GM21737 (cell line): ENCODE results near the gene FAM131C.
"Not testable (repeated sequence)": the region's sequence is repeated elsewhere in the genome, so short reads cannot be mapped to it uniquely, and the experiment has no call there.

ENCODE experiments used
- ATAC-seq: cut with Tn5 transposase; IDR thresholded peaks from one replicate; pipeline ENCODE4 v1.9.1; 2021; ENCODE audit warnings: mild to moderate bottlenecking, moderate library complexity; ENCODE audit not compliant: unreplicated experiment

FAM131C gene

DNA sequence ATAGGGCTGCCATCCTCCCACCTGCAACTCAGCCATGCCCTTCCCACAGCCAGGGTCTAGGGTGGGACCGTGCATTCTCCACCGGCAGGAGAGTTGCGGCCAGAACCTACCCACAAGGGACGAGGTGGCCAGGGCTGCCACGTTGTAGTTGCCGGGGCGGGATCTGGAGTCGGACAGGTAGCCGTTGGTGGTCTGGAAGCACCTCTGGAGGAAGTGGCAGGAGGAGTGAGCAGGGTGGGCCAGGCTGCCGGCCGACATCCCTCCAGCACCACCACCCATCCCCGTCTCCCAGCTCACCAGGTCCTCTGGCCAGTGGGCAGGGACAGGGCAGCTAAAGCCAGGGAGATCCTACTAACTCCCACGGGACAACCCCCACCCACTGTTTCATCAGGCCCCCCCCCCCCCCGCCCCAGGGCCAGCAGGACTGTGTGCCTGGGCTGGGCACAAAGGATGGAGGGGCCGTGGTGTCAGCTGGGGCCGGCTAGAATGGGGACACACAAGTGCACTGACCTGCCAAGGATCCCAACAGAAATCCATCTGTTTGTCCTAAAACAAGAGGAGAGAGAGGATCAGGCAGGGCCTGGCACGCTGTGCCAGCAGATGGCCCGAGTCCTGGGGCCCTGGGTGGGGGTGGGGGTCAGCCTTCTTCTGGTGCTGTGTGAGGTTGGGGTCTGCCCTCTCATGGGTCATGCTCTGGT lies 11.3 kb downstream of the FAM131C start:
- not testable (repeated sequence) for ATAC-seq

DNA sequence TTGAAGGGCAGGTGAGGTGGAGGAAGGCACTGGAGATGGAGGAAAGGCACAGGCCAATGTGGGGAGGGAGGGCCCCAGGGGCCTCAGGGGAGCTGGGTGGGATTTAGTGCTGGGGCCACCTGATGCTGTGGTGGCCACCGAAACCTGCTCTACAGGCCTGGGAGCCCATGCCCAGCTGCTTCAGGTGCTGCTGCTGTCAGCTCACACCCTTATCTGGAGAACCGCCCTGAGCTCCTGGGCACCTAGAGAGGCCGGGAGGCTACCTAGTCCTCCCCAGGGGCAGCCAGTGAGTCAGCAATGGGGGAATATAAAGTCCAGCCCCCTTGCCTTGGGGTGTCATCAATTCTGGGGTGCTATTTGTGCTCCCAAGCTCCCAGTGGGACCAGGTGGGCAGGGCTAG lies 12.2 kb downstream of the FAM131C start:
- ATAC-seq = no peak

DNA sequence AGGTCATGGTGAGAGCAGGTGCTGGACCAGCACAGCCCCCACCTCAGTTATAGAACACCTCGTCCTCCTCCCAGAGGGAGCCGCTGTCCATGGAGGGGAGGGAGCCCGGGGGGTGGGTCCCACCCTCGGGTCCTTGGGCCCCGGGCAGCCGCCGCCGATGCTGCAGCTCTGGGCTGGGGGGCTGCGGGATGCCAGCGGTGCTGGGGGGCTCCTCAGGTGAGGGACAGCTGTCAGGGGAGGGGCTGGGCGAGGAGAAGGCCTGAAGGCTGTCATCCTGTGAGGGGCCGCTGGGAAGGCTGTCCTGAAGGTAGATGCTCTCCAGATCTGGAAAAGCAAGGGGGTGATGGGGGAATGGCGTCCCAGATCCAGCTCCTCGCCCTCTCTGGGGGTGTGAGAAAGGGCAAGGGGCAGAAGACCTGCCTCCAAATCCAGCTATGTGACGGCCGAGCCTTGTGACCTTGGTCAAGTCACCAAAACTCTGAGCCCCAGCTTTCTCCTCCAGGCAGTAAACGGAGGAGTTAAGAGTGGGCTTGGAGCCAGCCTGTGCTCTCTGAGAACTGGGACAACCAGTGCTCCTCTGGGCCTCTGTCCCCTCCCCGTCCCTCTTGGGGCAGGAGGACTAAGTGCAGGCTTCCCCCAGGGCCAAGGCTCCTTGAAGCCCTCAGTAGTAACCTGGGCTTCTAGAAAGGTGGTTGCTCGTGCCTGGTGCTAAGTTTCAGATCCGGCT lies 14.9 kb downstream of the FAM131C start:
- not testable (repeated sequence) for ATAC-seq

DNA sequence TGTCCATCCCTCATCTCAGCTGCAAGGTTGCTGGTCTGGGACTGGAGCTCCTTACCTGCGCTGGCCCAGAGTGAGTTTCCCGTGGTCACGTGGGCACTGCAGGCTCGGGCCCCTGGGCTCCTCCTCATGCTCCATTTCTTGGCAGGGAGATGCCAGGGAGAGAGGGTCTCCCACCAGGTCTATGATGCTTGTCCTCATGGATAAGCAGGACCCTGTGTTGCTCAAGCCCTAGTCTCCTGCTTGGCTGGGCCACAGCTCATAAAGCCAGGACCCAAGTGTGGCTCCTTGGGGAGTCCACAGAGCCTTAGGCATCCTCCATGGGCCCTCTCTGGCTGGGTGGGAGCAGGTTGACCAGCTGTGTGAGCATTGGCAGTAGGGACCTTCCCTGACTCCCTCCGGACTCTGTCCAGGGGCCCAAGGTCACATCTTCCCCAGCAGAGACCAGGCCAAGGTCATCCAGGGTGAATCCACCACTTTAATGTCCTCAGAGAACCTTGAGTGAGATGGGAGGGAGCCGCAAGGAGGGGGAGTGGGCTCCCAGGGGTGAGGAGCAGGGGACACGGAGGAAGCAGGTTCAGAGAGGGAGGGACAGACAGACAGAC lies 16.0 kb downstream of the FAM131C start:
- ATAC-seq = not testable (repeated sequence)

DNA sequence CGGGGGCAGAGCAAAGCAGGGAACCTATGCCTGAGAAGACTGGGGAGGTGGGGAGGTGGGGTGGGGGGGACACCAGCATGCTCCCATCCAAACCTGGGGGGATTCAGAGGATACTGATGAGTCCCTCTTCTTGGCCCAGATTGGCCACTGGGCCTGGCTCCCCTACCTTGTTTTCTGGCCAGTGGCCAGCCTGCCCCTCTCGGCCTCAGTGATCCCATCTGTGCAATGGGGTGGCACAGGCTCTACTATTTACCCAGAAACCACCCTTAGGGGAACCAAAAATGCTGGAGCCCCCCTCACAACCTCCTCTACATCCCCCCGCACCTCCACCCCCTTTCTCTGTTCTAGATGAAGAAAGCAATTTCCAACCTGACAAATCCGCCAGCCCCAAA lies 16.9 kb downstream of the FAM131C start:
- not testable (repeated sequence) for ATAC-seq

DNA sequence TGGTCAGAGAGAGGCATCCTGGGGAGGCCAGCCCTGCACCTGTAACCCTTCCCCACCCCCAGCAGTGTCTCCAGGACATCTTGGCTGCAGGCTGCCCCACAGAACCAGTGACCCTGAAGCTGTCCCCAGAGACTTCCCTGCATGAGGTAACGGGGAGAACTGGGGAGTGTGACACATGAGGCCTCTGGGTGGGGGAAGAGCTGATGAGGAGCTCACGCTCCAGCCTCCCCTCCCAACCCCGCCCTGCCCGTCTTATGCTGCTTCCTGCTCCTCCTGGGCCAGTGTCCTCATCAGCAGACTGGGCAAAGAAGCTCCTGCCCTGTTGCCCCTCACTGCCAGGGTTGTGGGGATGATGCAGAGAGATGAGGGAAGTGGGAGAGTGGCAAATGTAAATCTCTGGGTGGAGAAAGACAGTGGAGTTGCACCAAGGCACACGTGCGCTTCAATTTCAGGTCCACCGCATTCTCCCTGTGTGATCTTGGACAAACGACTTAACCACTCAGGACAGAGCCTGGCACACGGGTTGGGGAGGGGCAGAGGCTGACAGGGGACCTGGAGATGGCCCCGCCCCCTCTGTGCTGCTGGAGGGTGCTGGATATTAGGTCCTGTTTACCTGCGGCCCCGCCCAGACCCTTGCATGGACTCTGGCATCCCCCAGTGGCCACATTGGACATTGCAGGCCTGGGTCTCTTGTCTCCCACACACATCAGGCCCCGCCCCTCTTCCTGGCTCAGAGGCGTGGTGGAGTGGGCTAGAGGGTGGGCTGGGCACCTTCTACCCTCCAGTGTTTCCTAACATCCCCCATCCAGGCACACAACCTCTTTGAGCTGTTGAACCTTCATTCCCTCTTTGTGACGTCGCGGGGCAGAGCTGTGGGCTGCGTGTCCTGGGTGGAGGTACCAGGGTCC lies 17.6 kb downstream of the FAM131C start:
- no peak for ATAC-seq

DNA sequence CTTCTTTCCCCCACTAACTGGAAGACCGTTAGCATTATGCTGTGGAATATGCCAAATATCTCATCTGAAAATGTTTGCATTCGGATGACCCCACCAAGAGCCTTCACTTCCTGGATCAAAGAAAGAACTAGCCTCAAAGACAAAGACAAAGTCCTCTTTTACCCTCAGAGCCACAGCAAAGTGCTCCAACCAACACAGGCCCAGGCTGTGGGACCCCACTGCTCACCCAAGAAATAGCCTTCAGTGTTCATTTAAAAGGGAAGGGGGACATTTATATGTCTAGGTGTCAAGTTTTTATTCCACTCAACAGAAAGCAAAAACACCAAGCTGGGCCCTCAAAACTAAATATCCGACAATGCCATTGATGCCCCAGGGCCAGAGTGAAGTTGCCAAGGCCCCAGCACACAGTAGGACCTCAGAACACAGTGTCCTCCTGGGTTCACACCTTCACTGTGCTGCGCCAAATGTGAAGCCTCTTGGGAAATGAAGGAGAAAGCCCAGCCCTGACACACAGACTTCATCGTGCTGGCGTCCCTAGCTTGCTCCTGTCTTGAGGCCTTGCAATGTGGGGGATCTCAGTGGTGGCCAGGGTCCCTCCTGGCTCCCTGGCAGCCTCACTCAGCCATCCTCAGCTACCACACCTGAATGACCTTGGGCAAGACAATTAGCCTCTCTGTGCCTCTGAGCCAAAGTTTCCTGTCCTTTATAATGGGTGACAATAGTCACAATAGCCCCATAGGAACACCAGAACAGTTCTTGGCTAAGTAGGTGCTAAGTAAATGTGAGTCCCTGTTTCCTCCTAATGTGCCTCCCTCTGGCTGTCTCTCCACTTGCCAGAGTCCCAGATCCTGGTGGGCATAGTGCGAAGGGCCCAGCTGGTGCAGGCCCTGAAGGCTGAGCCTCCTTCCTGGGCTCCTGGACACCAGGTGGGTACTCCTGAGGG lies 18.6 kb downstream of the FAM131C start:
- no peak for ATAC-seq

DNA sequence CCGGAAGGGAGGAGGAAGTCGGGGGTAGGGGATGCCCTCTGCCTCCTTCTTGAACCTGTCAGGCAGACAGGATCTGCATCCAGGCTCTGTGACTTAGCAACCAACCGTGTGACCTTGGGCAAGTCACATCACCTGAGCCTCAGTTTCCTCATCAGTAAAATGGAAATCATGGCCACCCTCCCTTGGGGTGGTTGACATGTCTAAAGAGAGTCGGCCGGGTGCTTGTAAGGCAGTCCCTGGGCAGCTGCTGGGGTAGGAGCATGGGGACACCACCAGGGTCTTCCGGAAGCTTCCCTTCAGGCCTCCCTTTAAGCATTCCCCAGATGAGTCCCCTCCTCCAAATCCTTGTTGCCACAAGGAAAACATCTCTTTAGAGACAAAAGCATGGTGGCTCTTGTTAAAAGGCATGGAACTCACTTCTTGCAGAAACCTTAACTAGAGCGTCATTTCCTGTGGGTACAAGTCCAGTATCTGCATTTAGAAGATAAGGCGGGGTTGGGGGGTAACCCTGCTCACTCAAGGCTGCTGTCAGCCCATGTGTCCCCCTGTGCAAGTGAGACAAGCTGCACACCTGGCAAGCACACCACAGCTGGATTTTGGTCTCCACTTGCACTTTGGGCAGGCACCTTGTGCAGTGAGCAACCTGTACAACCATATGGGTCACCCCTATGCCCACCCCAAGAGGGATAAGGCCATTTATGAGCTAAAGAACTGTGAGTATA lies 19.5 kb downstream of the FAM131C start:
- ATAC-seq = no peak

DNA sequence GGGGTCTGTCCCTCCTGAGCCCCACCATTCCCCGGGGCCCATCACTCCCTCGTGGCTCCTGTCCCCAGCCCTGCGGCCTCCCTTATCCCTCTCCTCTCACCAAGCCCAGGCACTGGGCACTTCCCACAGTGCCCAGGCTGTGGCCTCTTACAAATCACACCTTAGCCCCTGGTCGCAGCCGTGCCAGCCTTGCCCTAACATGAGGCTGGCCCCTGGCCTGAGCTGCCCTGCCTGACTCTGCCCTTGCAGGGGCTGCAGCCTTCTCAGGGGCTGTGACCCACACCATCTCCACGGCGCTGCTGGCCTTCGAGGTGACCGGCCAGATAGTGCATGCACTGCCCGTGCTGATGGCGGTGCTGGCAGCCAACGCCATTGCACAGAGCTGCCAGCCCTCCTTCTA lies 21.5 kb downstream of the FAM131C start:
- not testable (repeated sequence) for ATAC-seq

DNA sequence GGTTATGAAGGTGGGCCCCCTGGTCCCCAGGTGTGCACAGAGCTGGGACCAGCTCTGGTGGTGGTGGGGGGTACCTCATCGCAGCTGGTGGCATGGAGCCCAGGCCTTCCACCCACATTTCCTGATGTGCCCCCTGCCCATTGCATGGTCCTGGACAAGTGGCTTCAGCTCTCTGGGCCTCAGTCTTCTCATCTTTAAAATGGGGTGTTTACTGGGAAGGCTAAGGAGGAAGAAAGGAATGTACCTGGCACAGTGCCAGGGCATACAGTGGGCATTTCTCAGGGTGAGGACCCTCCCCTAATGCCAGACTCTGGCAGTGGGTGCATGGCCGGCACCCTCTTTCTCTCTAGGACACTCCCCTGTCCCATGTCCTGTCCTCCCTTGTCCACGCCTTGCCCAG lies 22.4 kb downstream of the FAM131C start:
- ATAC-seq = no peak

DNA sequence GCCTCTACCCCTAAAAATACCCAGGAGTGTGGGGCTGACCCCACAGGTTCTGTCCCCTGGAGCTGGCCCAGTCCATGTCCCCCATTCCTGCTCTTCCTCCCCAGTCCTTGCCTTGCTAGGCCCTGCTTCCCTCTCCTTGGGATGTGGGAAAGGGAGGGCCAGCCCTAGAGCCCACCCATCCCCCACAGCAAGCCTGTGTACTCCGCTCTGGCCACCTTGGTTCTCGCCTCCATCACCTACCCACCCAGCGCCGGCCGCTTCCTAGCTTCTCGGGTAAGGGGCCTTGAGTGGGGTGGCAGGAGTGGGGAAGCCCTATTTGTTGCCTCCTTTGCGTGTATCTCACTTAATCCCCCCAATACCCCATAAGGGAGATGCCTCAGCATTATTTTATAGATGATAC lies 23.1 kb downstream of the FAM131C start:
- ATAC-seq = no peak

DNA sequence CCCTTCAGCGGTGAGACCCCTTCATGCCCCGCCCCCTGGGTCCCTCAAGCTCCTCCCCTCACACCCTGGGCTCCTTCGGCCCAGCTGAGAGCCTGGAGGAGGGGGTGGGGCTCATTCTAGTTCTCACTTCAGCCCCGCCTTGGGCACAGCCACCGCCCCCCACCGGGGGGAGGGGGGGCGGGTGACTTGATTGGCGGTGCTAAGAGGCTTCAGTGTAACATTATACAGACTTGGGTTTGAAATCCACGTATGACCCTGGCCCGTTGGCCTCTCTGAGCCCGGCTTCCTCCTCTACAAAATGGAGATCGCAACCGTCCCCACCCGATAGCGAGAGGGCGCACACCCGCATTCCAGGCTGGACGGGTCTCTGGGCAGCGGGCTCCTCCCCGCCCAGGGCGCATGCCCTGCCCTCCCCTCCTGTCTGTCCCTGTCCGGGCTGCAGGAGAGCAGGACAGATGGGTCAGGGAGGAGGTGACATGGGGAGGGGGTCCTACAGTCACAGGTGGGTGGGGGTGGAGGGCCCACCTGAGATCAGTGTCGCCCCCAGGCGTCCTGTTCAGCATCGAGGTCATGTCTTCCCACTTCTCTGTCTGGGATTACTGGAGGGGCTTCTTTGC lies 24.8 kb downstream of the FAM131C start:
- ATAC-seq = no peak

DNA sequence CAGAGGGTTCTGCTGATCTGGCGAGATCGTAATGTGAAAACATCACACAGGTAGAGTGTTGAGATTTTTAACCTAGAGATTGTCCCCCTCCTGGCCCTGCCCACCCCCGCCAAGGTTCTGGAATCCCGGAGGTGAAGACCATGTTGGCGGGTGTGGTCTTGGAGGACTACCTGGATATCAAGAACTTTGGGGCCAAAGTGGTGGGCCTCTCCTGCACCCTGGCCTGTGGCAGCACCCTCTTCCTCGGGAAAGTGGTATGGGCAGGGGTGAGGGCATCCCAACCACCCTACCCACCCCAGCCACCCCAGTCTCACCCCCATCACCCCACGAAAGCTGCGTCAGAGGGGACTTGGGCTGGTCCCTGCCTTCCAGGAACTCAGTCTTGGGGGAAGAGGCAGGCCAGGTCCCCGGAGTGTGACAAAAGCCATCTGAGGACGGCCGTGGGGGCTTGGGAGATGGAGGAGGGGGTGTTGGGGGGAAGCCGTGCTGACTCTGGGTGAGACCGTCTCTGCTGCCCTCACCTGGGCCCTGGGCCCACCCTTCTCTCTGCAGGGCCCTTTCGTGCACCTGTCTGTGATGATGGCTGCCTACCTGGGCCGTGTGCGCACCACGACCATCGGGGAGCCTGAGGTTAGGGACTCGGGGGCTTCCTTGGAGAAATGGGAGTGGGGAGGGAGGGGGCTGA lies 25.5 kb downstream of the FAM131C start:
- no peak for ATAC-seq

DNA sequence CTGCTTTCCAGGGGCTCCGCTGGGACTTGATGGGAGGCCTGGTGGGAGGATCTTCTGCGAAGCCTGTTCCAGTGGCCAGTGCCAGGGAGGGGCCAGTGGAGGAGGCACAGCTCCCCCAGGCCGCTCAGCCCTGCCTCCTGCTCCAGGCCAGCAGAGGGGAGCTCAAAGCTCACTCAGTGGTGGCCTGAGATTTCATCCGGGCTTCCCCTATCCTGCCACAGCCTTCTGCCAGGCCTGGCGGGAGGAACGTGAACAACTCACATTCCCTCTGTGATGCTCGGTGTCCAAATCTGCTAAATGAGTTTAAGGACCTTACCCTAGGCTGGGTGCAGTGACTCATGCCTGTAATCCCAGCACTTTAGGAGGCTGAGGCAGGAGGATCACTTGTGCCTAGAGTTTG lies 26.6 kb downstream of the FAM131C start:
- ATAC-seq = no peak

DNA sequence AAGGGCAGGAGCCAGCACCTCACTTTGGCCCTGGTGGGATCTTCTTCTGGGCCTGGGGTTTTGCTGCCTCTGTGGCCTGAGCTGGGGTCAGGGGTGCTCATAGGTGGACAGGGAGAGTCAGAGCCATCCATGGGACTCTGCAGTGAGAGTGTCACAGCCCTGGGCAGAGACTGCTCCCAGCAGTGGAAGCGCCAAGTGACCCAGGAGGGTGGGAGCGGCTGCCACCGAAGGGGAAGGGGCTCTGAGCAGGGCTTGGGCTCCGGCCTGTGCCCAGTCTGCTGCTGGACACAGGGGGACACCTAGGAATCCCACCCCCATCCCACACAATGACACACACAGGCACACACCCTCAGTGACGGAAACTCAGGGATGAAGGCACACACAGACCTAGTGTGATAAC lies 29.5 kb downstream of the FAM131C start:
- ATAC-seq = no peak

DNA sequence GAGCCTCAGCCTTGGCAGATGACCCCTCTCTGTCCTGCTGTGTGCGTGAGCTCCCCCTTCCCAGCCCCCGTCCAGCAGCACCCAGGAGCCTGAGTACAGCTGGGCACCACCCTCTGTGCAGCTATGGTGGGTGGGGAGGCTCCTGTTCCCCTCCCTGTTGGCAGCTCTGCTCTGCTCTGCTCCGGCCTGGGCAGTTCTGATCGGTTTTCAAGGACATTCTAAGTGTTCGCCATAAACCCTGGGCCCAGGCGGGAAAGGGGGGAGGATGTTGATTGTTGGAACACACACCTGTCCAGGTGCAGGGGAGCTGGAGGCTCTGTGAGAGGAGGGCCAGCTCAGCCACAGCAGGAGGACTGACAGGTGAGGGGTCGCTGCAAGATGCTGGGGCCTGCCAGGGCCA lies 29.9 kb downstream of the FAM131C start, which contains the start of gene CLCNKB:
Gene CLCNKB (plus strand): TSS at position 262 of the 400 bp plus-strand sequence. CDS start 711 bp downstream, outside the sequence.
- no peak for ATAC-seq

DNA sequence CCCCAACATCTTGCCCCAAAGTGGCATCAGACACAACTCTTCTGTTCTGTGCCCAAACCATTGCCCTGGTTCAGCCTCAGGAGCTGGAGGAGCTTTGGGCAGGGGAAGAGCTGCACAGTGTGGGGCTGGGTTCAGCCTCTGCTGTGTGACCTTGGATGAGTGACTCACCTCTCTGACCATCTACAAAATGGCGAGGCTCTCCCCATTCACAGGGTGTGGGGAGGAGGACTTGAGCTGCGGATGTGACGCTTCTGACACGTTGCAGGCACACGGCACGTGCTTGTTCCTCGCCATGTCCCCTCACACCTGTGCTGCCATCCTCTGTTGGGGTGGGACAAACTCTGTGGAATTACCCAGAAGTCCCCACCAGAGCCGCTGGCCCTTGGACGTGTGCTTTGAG lies 30.8 kb downstream of the FAM131C start:
- not testable (repeated sequence) for ATAC-seq

DNA sequence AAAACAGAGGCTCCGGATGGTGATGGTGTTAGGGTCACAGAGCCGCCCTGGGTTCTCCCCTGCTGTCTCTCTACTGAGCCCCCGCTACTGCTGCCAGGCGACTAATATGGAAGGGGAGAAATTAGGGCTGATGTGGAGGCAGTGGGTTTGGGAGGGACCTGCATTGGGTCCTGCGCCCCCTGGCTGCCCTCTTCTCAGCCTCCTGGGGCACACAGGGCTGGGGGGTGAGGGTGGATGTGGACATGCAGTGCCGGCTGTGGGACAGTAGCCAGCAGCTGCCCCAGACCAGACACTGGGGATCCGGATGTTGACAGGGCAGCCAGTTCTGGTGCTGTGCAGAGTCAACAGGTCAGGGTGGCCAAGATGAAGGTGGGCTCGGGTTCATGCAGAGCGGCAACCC lies 31.4 kb downstream of the FAM131C start:
- ATAC-seq = no peak
